Measurements from ENCODE around the gene ZNHIT6.
"Not testable (repeated sequence)": the region's sequence is repeated elsewhere in the genome, so short reads cannot be mapped to it uniquely, and the experiment has no call there.

Gene ZNHIT6

GRCh38 chr1:85707990-85708828, at the start of gene ZNHIT6:
TSS of gene ZNHIT6 (minus strand) at chr1:85708433. CDS start at chr1:85708284, 149 bp downstream.
- peak; percentile 48 to 77 (median 68) for DNase-seq (ENCODE audit: low read depth in 4 of 4, low spot score in 1 of 4)

GRCh38 chr1:85756864-85757263, 48.6 kb upstream of the ZNHIT6 start:
- no peak for DNase-seq (ENCODE audit: low read depth in 4 of 4, low spot score in 1 of 4)

- no peak for DNase-seq (ENCODE audit: low read depth in 4 of 4, low spot score in 1 of 4)
Measured at GRCh38 chr1:85748120-85748519, 39.9 kb upstream of the ZNHIT6 start.

- no peak for DNase-seq (ENCODE audit: low read depth in 4 of 4, low spot score in 1 of 4)
Measured at GRCh38 chr1:85746777-85747176, 38.5 kb upstream of the ZNHIT6 start.

- DNase-seq (ENCODE audit: low read depth in 4 of 4, low spot score in 1 of 4): no peak
Measured at GRCh38 chr1:85743814-85744213, 35.6 kb upstream of the ZNHIT6 start.

- no peak for DNase-seq (ENCODE audit: low read depth in 4 of 4, low spot score in 1 of 4)
Measured at GRCh38 chr1:85734931-85735330, 26.7 kb upstream of the ZNHIT6 start.

- no peak for DNase-seq (ENCODE audit: low read depth in 4 of 4, low spot score in 1 of 4)
Measured at GRCh38 chr1:85718678-85719340, 10.6 kb upstream of the ZNHIT6 start.

GRCh38 chr1:85714418-85715114, 6.3 kb upstream of the ZNHIT6 start:
- DNase-seq (ENCODE audit: low read depth in 4 of 4, low spot score in 1 of 4): not testable (repeated sequence)

GRCh38 chr1:85708829-85709227, 595 bp upstream of the ZNHIT6 start:
- DNase-seq (ENCODE audit: low read depth in 4 of 4, low spot score in 1 of 4): no peak

- DNase-seq (ENCODE audit: low read depth in 4 of 4, low spot score in 1 of 4): no peak
Measured at GRCh38 chr1:85707267-85707989, 805 bp downstream of the ZNHIT6 start.

GRCh38 chr1:85705940-85706339, 2.3 kb downstream of the ZNHIT6 start:
- no peak for DNase-seq (ENCODE audit: low read depth in 4 of 4, low spot score in 1 of 4)

GRCh38 chr1:85700422-85700821, 7.8 kb downstream of the ZNHIT6 start:
- DNase-seq (ENCODE audit: low read depth in 4 of 4, low spot score in 1 of 4): no peak

- no peak for DNase-seq (ENCODE audit: low read depth in 4 of 4, low spot score in 1 of 4)
Measured at GRCh38 chr1:85697895-85698294, 10.3 kb downstream of the ZNHIT6 start.

GRCh38 chr1:85692730-85693314, 15.4 kb downstream of the ZNHIT6 start:
- no peak for DNase-seq (ENCODE audit: low read depth in 4 of 4, low spot score in 1 of 4)

GRCh38 chr1:85689775-85690404, 18.3 kb downstream of the ZNHIT6 start:
- DNase-seq (ENCODE audit: low read depth in 4 of 4, low spot score in 1 of 4): no peak

- DNase-seq (ENCODE audit: low read depth in 4 of 4, low spot score in 1 of 4): no peak
Measured at GRCh38 chr1:85683292-85684025, 24.8 kb downstream of the ZNHIT6 start.

GRCh38 chr1:85681087-85681486, 27.1 kb downstream of the ZNHIT6 start:
- DNase-seq (ENCODE audit: low read depth in 4 of 4, low spot score in 1 of 4): no peak

GRCh38 chr1:85678193-85678592, 30.0 kb downstream of the ZNHIT6 start:
- DNase-seq (ENCODE audit: low read depth in 4 of 4, low spot score in 1 of 4): no peak

- DNase-seq (ENCODE audit: low read depth in 4 of 4, low spot score in 1 of 4): no peak
Measured at GRCh38 chr1:85677656-85678055, 30.6 kb downstream of the ZNHIT6 start.
